T-cell (primary cell): Measurements from ENCODE around the gene RMND5B. TPM values are rescaled to one million over a fixed set of nuclear protein-coding genes. Genes with fewer than 3 reads are reported as not detected.
"Not testable (repeated sequence)": the region's sequence is repeated elsewhere in the genome, so short reads cannot be mapped to it uniquely, and the experiment has no call there.

Experiments used
- ATAC-seq, 4 experiments: fragments of 200-7000 bp in 3 of 4; fragments of 150-1000 bp in 1 of 4; cut with Tn5 transposase; replicated peaks in 1 of 4; 1 replicate in 3 of 4; 2 replicates in 1 of 4; pipeline ENCODE4 v1.10.0; 2021; ENCODE audit warnings: moderate library complexity in 3 of 4, mild to moderate bottlenecking in 2 of 4, moderate number of reproducible peaks in 1 of 4
- CTCF ChIA-PET, 2 donors: fragments of 300-600 bp; sonication (Branson Sonifier 250); formaldehyde crosslinking; loops; one replicate each; lab custom pipeline; 2022; ENCODE audit warnings: antibody characterized with exemption in 2 of 2; lab: Charles Lee
- POLR2A ChIA-PET, 2 donors: fragments of 300-600 bp; sonication (Branson Sonifier 250); formaldehyde crosslinking; loops; one replicate each; lab custom pipeline; 2022; ENCODE audit warnings: antibody characterized with exemption in 2 of 2; lab: Charles Lee
- DNase-seq, 35 experiments: peaks; one replicate each; pipeline versions ENCODE4 v3.0.0 to v3.0.0-alpha.2; 2013 to 2023
- H3K27ac ChIP-seq: one replicate; pipeline ENCODE4 v1.5.1; 2013; ENCODE audit warnings: low read length
- H3K27me3 ChIP-seq, 2 experiments: replicated peaks in 1 of 2; 1 replicate in 1 of 2; 2 replicates in 1 of 2; pipeline versions ENCODE4 v1.6.1 to v1.7.0; 2013; ENCODE audit warnings: low read length in 1 of 2, mixed read lengths in 1 of 2; ENCODE audit not compliant: control insufficient read depth in 2 of 2, insufficient read depth in 2 of 2; ENCODE audit errors: extremely low read depth in 1 of 2
- H3K36me3 ChIP-seq, 2 donors: 1 replicate in 1 of 2; 2 replicates in 1 of 2; pipeline versions ENCODE4 v1.6.1 to v1.7.0; 2013; ENCODE audit warnings: low read length in 1 of 2; ENCODE audit not compliant: control insufficient read depth in 2 of 2, insufficient read depth in 1 of 2; ENCODE audit errors: extremely low read depth in 1 of 2
- H3K4me1 ChIP-seq, 2 experiments: 1 replicate in 1 of 2; 2 replicates in 1 of 2; pipeline versions ENCODE4 v1.6.1 to v1.7.0; 2013; ENCODE audit warnings: low read length in 2 of 2, mixed read lengths in 1 of 2; ENCODE audit not compliant: insufficient read depth in 2 of 2, control insufficient read depth in 1 of 2; ENCODE audit errors: extremely low read depth in 1 of 2
- H3K4me3 ChIP-seq, 2 donors: 1 replicate in 1 of 2; 2 replicates in 1 of 2; pipeline versions ENCODE4 v1.5.1 to v1.7.0; 2013; ENCODE audit warnings: mild to moderate bottlenecking in 2 of 2, low read length in 1 of 2, moderate library complexity in 1 of 2; ENCODE audit not compliant: control insufficient read depth in 1 of 2; ENCODE audit errors: extremely low read depth in 1 of 2
- H3K9me3 ChIP-seq: 2 replicates; pipeline ENCODE4 v1.7.0; 2013
- H3K27ac Mint-ChIP-seq, 2 donors: one replicate each; pipeline ENCODE4 v1.8.0; 2020 to 2021; ENCODE audit warnings: mild to moderate bottlenecking in 2 of 2, mixed read lengths in 2 of 2
- H3K27me3 Mint-ChIP-seq, 2 donors: one replicate each; pipeline ENCODE4 v1.8.0; 2021 to 2022; ENCODE audit warnings: mixed read lengths in 2 of 2
- H3K36me3 Mint-ChIP-seq: one replicate; pipeline ENCODE4 v1.8.0; 2021; ENCODE audit warnings: mixed read lengths
- H3K4me1 Mint-ChIP-seq, 3 donors: one replicate each; pipeline ENCODE4 v1.8.0; 2020 to 2022; ENCODE audit warnings: mixed read lengths in 3 of 3, mild to moderate bottlenecking in 1 of 3
- H3K4me3 Mint-ChIP-seq, 3 donors: one replicate each; pipeline ENCODE4 v1.8.0; 2020 to 2022; ENCODE audit warnings: mild to moderate bottlenecking in 3 of 3, mixed read lengths in 3 of 3, moderate library complexity in 3 of 3
- H3K9me3 Mint-ChIP-seq, 3 donors: one replicate each; pipeline ENCODE4 v1.8.0; 2020 to 2022; ENCODE audit warnings: mixed read lengths in 3 of 3
- WGBS: methylation state at CpG from one replicate; pipeline ENCODE4 v1.1.5; 2013; ENCODE audit warnings: missing lambda C conversion rate; ENCODE audit not compliant: insufficient coverage; 5-methylcytosine and 5-hydroxymethylcytosine counted together
- total RNA-seq, 35 experiments: library from RNA in 6 of 35; stranded (reverse) in 6 of 35; fragments of 120-200 nt in 1 of 35; gene quantifications; one replicate each; pipeline versions ENCODE4 v1.2.1 to v1.2.4 and lab custom pipeline; 2013 to 2026

Gene RMND5B
- total RNA-seq, 5 donors from 2014 or later (not counting 1 experiment from before 2014, with no cell fraction given) = 22.4 to 40.9 (median 34.7) TPM

GRCh38 chr5:178125253-178125906, 5.4 kb upstream of the RMND5B start:
- ATAC-seq (no peak), DNase-seq (no peak)
- ChIA-PET CTCF (no interaction called here), POLR2A (interaction anchor here in 1 of 2 donors (0.6 kb wide), 1 partner anchor 589 kb away, joined by 4 read pairs; no protein-coding TSS in a partner anchor)
- Mint-ChIP-seq H3K36me3 (no peaks in the 10 kb centered on the region), H3K4me3 (no peak overlapping the region), H3K27ac (no peak overlapping the region), H3K4me1 (peaks cover 11 to 15% (median 13%) of the 10 kb centered on the region in 3 donors), H3K27me3 (no peaks in the 10 kb centered on the region), H3K9me3 (no peaks in the 10 kb centered on the region)
- H3K27ac ChIP-seq = no peak overlapping the region
- no peaks in the 10 kb centered on the region for H3K36me3 ChIP-seq
- no peaks in the 10 kb centered on the region for H3K9me3 ChIP-seq
- no peak overlapping the region for H3K4me3 ChIP-seq
- H3K4me1 ChIP-seq = peaks cover 2 to 43% of the 10 kb centered on the region in 2 experiments
- 97% methylated on average over 4 of the region's 10 CpGs for WGBS
- H3K27me3 ChIP-seq = peaks cover 0 to 20% of the 10 kb centered on the region in 2 experiments

- H3K4me3 Mint-ChIP-seq = no peak overlapping the region
- Histone ChIP-seq H3K9me3 (no peaks in the 10 kb centered on the region), H3K36me3 (no peaks in the 10 kb centered on the region), H3K27me3 (peaks cover 0 to 15% of the 10 kb centered on the region in 2 experiments), H3K27ac (no peak overlapping the region), H3K4me1 (peaks cover 3 to 39% of the 10 kb centered on the region in 2 experiments), H3K4me3 (no peak overlapping the region)
- H3K27me3 Mint-ChIP-seq = no peaks in the 10 kb centered on the region
- no peaks in the 10 kb centered on the region for H3K9me3 Mint-ChIP-seq
- H3K36me3 Mint-ChIP-seq = no peaks in the 10 kb centered on the region
- peaks cover 5 to 9% (median 7%) of the 10 kb centered on the region in 3 donors for H3K4me1 Mint-ChIP-seq
- ChIA-PET CTCF (no interaction called here), POLR2A (no interaction called here)
- no peak for ATAC-seq
- no peak overlapping the region for H3K27ac Mint-ChIP-seq
- no peak for DNase-seq
- no CpG with 5 or more reads among the region's 3 CpGs for WGBS
Observed at GRCh38 chr5:178126556-178126955, 4.3 kb upstream of the RMND5B start.

- H3K36me3 ChIP-seq, H3K36me3 Mint-ChIP-seq, H3K27ac ChIP-seq, H3K9me3 Mint-ChIP-seq, ATAC-seq, H3K4me3 ChIP-seq, DNase-seq, POLR2A ChIA-PET, H3K27me3 Mint-ChIP-seq, H3K27ac Mint-ChIP-seq, H3K9me3 ChIP-seq, H3K4me3 Mint-ChIP-seq, CTCF ChIA-PET, H3K27me3 ChIP-seq: not testable (repeated sequence)
- peaks cover 5 to 34% of the 10 kb centered on the region in 2 experiments for H3K4me1 ChIP-seq
- WGBS = 79% methylated on average over 4 of the region's 14 CpGs
- H3K4me1 Mint-ChIP-seq = peaks cover 11 to 14% (median 14%) of the 10 kb centered on the region in 3 donors
Observed at GRCh38 chr5:178127300-178128009, 3.4 kb upstream of the RMND5B start.

DNA sequence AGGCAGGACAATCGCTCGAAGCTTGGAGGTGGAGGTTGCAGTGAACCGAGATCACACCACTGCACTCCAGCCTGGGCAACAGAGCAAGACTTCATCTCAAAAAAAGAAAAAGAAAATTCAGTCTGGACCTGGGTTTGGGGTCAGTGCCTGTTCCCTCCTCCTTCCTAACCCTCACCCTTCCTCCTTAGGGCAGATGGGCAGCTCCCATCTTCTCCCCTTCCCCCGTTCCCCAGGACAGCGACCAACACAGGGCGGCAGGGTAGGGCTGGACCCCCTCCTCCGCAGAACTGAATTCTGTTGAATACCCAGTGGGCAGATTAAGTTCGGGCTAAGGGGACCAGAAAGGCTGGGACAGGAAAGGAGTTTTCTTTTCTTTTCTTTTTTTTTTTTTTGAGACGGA, 1.5 kb upstream of the RMND5B start:
- Histone ChIP-seq H3K36me3 (no peaks in the 10 kb centered on the region), H3K9me3 (no peaks in the 10 kb centered on the region), H3K4me1 (peaks cover 5 to 22% of the 10 kb centered on the region in 2 experiments), H3K4me3 (no peak overlapping the region), H3K27ac (no peak overlapping the region), H3K27me3 (no peaks in the 10 kb centered on the region)
- Mint-ChIP-seq H3K4me1 (peaks cover 14 to 22% (median 20%) of the 10 kb centered on the region in 3 donors), H3K36me3 (peaks cover 2% of the 10 kb centered on the region), H3K27ac (no peak overlapping the region), H3K4me3 (peak overlapping the region; percentile 28 to 71 (median 39)), H3K9me3 (no peaks in the 10 kb centered on the region), H3K27me3 (no peaks in the 10 kb centered on the region)
- ChIA-PET POLR2A (interaction anchor here in 1 of 2 donors (0.5 kb wide), 1 partner anchor 28 kb away, joined by 6 read pairs; no protein-coding TSS in a partner anchor), CTCF (interaction anchor here (1.2 to 1.4 kb wide), 2 partner anchors 9 to 14 kb away, joined by 3 read pairs; no protein-coding TSS in a partner anchor)
- no CpG with 5 or more reads among the region's 9 CpGs for WGBS
- DNase-seq (no peak), ATAC-seq (no peak)

DNA sequence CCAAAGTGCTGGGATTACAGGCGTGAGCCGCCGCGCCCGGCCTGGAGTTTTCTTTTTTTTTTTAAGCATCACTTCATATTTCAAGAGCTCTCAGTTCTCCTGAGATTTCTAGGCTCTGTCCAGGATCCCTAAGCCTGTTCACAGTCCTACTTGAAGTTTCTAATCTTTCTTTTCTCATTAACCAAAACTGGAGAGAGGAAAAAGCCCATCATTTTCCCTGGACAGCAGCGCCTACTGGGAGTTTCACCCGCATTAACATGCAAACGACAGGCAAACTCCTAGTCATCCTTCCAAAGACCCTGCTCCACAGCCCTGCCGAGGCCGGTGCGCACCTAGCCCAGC, 609 bp upstream of the RMND5B start:
- ATAC-seq, H3K9me3 Mint-ChIP-seq, H3K36me3 Mint-ChIP-seq, H3K27me3 Mint-ChIP-seq, H3K9me3 ChIP-seq, H3K36me3 ChIP-seq, DNase-seq, H3K27me3 ChIP-seq: not testable (repeated sequence)
- Mint-ChIP-seq H3K27ac (peak overlapping the region; percentile 49 to 71), H3K4me3 (peak overlapping the region; percentile 67 to 74 (median 71)), H3K4me1 (peaks cover 18 to 26% (median 24%) of the 10 kb centered on the region in 3 donors)
- ChIA-PET CTCF (interaction anchor here in 1 of 2 donors (0.6 to 1.4 kb wide), 2 partner anchors 10 to 37 kb away, joined by 3 to 5 read pairs; no protein-coding TSS in a partner anchor), POLR2A (interaction anchor here in 1 of 2 donors (0.6 to 1.1 kb wide), 2 partner anchors 11 to 29 kb away, joined by 3 to 4 read pairs; no protein-coding TSS in a partner anchor)
- WGBS = 0% methylated on average over 3 of the region's 11 CpGs
- Histone ChIP-seq H3K27ac (peak overlapping the region; percentile 51), H3K4me3 (peak overlapping the region; percentile 60 to 69), H3K4me1 (peaks cover 5 to 22% of the 10 kb centered on the region in 2 experiments)

GRCh38 chr5:178131446-178131996, 707 bp downstream of the RMND5B start:
- no peaks in the 10 kb centered on the region for H3K9me3 ChIP-seq
- Mint-ChIP-seq H3K4me1 (peaks cover 26 to 34% (median 30%) of the 10 kb centered on the region in 3 donors), H3K36me3 (peaks cover 10% of the 10 kb centered on the region), H3K27ac (peak overlapping the region; percentile 64 to 85), H3K4me3 (peak overlapping the region; percentile 71 to 82 (median 77)), H3K9me3 (no peaks in the 10 kb centered on the region), H3K27me3 (no peaks in the 10 kb centered on the region)
- peaks cover 5 to 22% of the 10 kb centered on the region in 2 experiments for H3K4me1 ChIP-seq
- peaks cover 0 to 7% of the 10 kb centered on the region in 2 donors for H3K36me3 ChIP-seq
- CTCF ChIA-PET = interaction anchor here in 1 of 2 donors (0.7 to 1.4 kb wide), 2 partner anchors 11 to 22 kb away, joined by 4 read pairs; partner anchors contain the start of gene NHP2
- POLR2A ChIA-PET = interaction anchor here in 1 of 2 donors (0.6 to 0.7 kb wide), 2 partner anchors 40 to 1455 kb away, joined by 5 to 8 read pairs; no protein-coding TSS in a partner anchor
- DNase-seq (no peak), ATAC-seq (no peak)
- H3K27me3 ChIP-seq = no peaks in the 10 kb centered on the region
- peak overlapping the region; percentile 79 for H3K27ac ChIP-seq
- WGBS = 58% methylated on average over 6 of the region's 10 CpGs
- peak overlapping the region; percentile 69 to 76 for H3K4me3 ChIP-seq
